Measurements from ENCODE around the gene OTULIN.

Gene OTULIN

GRCh38 chr5:14742498-14742897 lies 78.0 kb downstream of the OTULIN start:
- DNase-seq (ENCODE audit: low read depth) = no peak

- no peak for DNase-seq (ENCODE audit: low read depth)
Observed at GRCh38 chr5:14743601-14744295, 79.2 kb downstream of the OTULIN start.

DNA sequence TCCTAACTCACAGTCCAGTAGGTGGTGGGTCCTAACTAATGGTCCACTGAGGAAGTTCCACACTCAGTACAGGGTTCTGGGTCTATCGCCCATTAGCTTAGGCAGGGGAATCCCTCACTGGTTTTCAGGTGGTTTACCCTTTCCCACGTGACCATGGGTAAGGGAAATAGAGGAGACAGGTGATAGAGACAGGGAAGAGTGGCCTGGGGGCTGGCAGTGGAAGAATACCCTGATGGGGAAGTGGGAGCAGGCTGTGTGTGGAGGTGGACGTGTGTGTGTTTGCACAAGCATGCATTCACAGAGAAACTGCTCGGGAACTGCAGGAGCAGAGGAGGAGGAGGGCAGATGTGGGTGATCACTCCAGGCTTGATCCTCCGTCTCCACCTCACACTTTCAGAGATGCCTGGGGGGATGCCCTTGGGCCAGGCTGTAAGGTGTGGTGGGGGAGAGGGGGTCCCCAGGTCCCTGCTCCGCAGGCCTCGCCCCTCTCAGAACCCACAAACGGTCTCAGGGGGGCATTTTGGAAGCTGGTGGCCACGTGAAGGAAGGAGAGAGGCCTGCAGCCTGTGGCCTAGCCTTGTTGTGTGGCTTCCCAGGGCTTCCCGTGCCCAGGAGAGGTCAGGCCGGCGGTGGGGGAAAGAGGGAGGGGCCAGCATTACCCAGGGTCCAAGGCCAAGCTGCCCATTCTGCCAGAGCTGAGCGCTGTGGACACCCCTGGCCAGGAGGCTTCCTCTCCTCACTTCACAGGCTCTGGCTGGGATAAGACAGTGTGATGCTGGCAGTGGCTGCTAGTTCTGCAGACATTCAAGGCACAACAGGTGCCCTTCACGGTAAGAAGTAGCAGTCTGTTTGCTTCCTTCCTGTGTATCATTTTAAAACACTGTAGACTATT lies 80.0 kb downstream of the OTULIN start:
- DNase-seq (ENCODE audit: low read depth) = no peak

- no peak for DNase-seq (ENCODE audit: low read depth)
Observed at GRCh38 chr5:14745188-14745563, 80.7 kb downstream of the OTULIN start.

DNA sequence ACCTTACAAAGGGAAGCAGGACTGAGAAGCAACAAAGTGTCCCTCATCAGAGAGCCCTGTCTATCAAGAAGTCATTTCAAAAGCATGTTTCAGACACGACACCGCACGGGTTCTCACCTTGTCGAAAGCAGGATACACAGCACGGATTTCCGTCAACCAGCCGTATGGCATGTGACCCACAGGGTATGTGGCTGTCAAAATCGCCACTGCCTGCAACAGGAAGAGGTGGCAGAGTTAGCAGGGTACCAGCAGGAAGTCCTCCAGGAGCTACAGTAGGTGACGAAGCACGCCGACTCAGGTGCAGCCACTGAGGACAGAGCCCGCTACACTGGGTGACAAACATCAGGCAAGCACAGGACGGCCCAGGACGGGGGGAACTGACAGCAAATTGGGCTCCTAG lies 81.2 kb downstream of the OTULIN start:
- DNase-seq (ENCODE audit: low read depth) = peak; percentile 7

GRCh38 chr5:14748180-14748900 lies 83.8 kb downstream of the OTULIN start:
- no peak for DNase-seq (ENCODE audit: low read depth)

Measured in stimulated activated CD8-positive, alpha-beta memory T cell treated with anti-CD3 and anti-CD28 coated beads, Interleukin-15, amount 100 ng/mL, for 1 hour (primary cell).